Lung (tissue), 12 donors: Measurements from ENCODE around the gene SLC35F1. TPM values are rescaled to one million over a fixed set of nuclear protein-coding genes. Genes with fewer than 3 reads are reported as not detected.
A peak's percentile ranks its signal among the peaks of the same experiment; 100 is the strongest.

Source experiments
- ATAC-seq: fragments of 200-7000 bp; cut with Tn5 transposase; one replicate; pipeline ENCODE4 v1.9.1; 2020; ENCODE audit warnings: moderate number of reproducible peaks; ENCODE audit not compliant: insufficient read depth, low FRiP score
- DNase-seq, 3 donors: peaks; one replicate each; pipeline ENCODE4 v3.0.0-alpha.2; 2013 to 2017
- H3K27ac ChIP-seq, 2 donors: one replicate each; pipeline ENCODE4 v1.5.1; 2013; ENCODE audit warnings: mild to moderate bottlenecking in 2 of 2, moderate library complexity in 2 of 2, control low read depth in 1 of 2, inconsistent platforms in 1 of 2, low read depth in 1 of 2, low read length in 1 of 2
- H3K27me3 ChIP-seq, 3 donors: one replicate each; pipeline ENCODE4 v1.5.1; 2013; ENCODE audit warnings: low read length in 2 of 3; ENCODE audit not compliant: control insufficient read depth in 3 of 3, insufficient read depth in 3 of 3
- H3K36me3 ChIP-seq, 4 donors: one replicate each; pipeline ENCODE4 v1.5.1; 2013; ENCODE audit warnings: low read length in 4 of 4, mild to moderate bottlenecking in 1 of 4, moderate library complexity in 1 of 4; ENCODE audit not compliant: control insufficient read depth in 4 of 4, insufficient read depth in 4 of 4
- H3K4me1 ChIP-seq, 5 donors: one replicate each; pipeline ENCODE4 v1.5.1; 2013; ENCODE audit warnings: low read length in 5 of 5, mild to moderate bottlenecking in 2 of 5, moderate library complexity in 1 of 5; ENCODE audit not compliant: control insufficient read depth in 5 of 5, insufficient read depth in 5 of 5
- H3K4me3 ChIP-seq: one replicate; pipeline ENCODE4 v1.5.1; 2013; ENCODE audit warnings: mild to moderate bottlenecking, control low read depth, moderate library complexity
- H3K9ac ChIP-seq, 2 donors: one replicate each; pipeline ENCODE4 v1.5.1; 2013; ENCODE audit warnings: low read length in 2 of 2, control low read depth in 1 of 2; ENCODE audit not compliant: insufficient read depth in 1 of 2
- H3K9me3 ChIP-seq, 4 donors: one replicate each; pipeline ENCODE4 v1.5.1; 2013; ENCODE audit warnings: low read length in 3 of 4, mild to moderate bottlenecking in 1 of 4, moderate library complexity in 1 of 4; ENCODE audit not compliant: control insufficient read depth in 4 of 4, insufficient read depth in 3 of 4
- CTCF ChIP-seq: IDR thresholded peaks from 2 replicates; pipeline ENCODE4 v1.5.1; 2012; ENCODE audit warnings: mild to moderate bottlenecking; ENCODE audit errors: control extremely low read depth, extremely low read depth
- WGBS, 2 donors: extraction: QIAGEN DNeasy Blood & Tissue Kit; methylation state at CpG; one replicate each; pipeline ENCODE4 v1.1.7; 2013; 5-methylcytosine and 5-hydroxymethylcytosine counted together
- polyA plus RNA-seq, 2 donors: library from polyadenylated mRNA; stranded (reverse); fragments of 200-250 nt; gene quantifications; one replicate each; pipeline ENCODE4 v1.2.1, GENCODE V29; 2013
- total RNA-seq, 2 donors: library from RNA; depleted of rRNA in 1 of 2; stranded (reverse); fragments of >200 nt in 1 of 2; gene quantifications; one replicate each; pipeline ENCODE4 v1.2.1, GENCODE V29; 2014 to 2021
- donor health status: control.
- donor health status: control.
- donor health status: Bipolar disorder and iron deficiency.
- donor health status: healthy.
- donor health status: DM: yes; HTN: yes; CAD: no.

Gene SLC35F1
- total and polyA plus RNA-seq, 4 donors = 0.04 to 5.7 (median 0.07) TPM

GRCh38 chr6:118299457-118299856 lies 392.4 kb downstream of the SLC35F1 start:
- no peak overlapping the region for H3K4me3 ChIP-seq
- DNase-seq = no peak
- no peak overlapping the region for H3K9ac ChIP-seq
- H3K36me3 ChIP-seq = no peaks in the 10 kb centered on the region
- H3K9me3 ChIP-seq = no peaks in the 10 kb centered on the region
- H3K4me1 ChIP-seq = peaks cover 0 to 8% (median 0%) of the 10 kb centered on the region in 5 donors
- no peak for TF ChIP-seq CTCF
- no peaks in the 10 kb centered on the region for H3K27me3 ChIP-seq
- H3K27ac ChIP-seq = no peak overlapping the region
- 78 to 82% methylated on average over 4 of the region's 4 CpGs for WGBS, 2 donors
- ATAC-seq = no peak

DNA sequence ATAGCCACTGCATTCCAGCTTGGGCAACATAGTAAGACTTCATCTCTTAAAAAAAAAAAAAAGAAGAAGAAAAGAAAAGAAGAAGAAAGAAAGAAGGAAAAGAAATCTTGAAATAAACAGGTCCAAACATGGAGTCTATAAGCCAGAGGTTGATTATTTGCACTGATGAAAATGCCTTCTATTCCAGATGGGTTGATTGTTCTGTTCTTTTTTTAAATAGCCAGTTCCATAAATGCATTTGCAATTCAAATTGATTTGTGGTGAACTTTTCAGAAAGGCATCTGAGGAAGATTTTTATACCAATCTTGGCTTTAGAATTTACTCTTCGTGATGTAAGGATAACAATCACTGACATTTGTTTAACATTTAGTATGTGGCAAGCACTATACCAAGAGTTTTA lies 397.3 kb downstream of the SLC35F1 start:
- Histone ChIP-seq H3K27me3 (no peaks in the 10 kb centered on the region), H3K9me3 (no peaks in the 10 kb centered on the region), H3K9ac (no peak overlapping the region), H3K4me1 (peaks cover 0 to 17% (median 0%) of the 10 kb centered on the region in 5 donors), H3K4me3 (no peak overlapping the region), H3K36me3 (no peaks in the 10 kb centered on the region), H3K27ac (peak overlapping the region in 1 of 2 donors; percentile 53)
- no peak for TF ChIP-seq CTCF
- 87% methylated on average over 1 of the region's 1 CpG for WGBS, 2 donors
- ATAC-seq = no peak
- no peak for DNase-seq

- Histone ChIP-seq H3K27ac (no peak overlapping the region), H3K27me3 (no peaks in the 10 kb centered on the region), H3K36me3 (no peaks in the 10 kb centered on the region), H3K9me3 (no peaks in the 10 kb centered on the region), H3K9ac (no peak overlapping the region), H3K4me3 (no peak overlapping the region), H3K4me1 (peaks cover 0 to 15% (median 0%) of the 10 kb centered on the region in 5 donors)
- DNase-seq (no peak), ATAC-seq (no peak)
- WGBS, 2 donors = 94 to 96% methylated on average over 1 of the region's 1 CpG
- TF ChIP-seq CTCF = no peak
Measured at GRCh38 chr6:118305081-118305480, 398.0 kb downstream of the SLC35F1 start.
